H9 (cell line): ENCODE results near the gene HCFC1. TPM values are rescaled to one million over a fixed set of nuclear protein-coding genes. Genes with fewer than 3 reads are reported as not detected.

Experiments
- DNase-seq: peaks from one replicate; pipeline ENCODE4 v3.0.0-alpha.2; 2017
- H2AFZ ChIP-seq: one replicate; pipeline ENCODE4 v1.6.1; 2013; ENCODE audit warnings: mild to moderate bottlenecking, low read length, control low read depth, moderate library complexity
- H2AK5ac ChIP-seq: 2 replicates; pipeline ENCODE4 v1.6.1; 2013; ENCODE audit warnings: low read length, control low read depth, mixed read lengths; ENCODE audit not compliant: insufficient read length
- H2BK120ac ChIP-seq: one replicate; pipeline ENCODE4 v1.6.1; 2013; ENCODE audit warnings: low read depth, mild to moderate bottlenecking, low read length, control low read depth, inconsistent platforms; ENCODE audit not compliant: poor library complexity, severe bottlenecking
- H2BK12ac ChIP-seq: 2 replicates; pipeline ENCODE4 v1.6.1; 2013; ENCODE audit warnings: low read length, control low read depth, mixed read lengths, low read depth; ENCODE audit not compliant: insufficient read length
- H2BK15ac ChIP-seq: 2 replicates; pipeline ENCODE4 v1.6.1; 2013; ENCODE audit warnings: low read depth, low read length, control low read depth
- H2BK20ac ChIP-seq: one replicate; pipeline ENCODE4 v1.6.1; 2013; ENCODE audit warnings: low read depth, mild to moderate bottlenecking, low read length, control low read depth, inconsistent platforms; ENCODE audit not compliant: poor library complexity, severe bottlenecking
- H2BK5ac ChIP-seq: 2 replicates; pipeline ENCODE4 v1.6.1; 2013; ENCODE audit warnings: low read length, control low read depth, mixed read lengths; ENCODE audit not compliant: insufficient read length
- H3K14ac ChIP-seq: 2 replicates; pipeline ENCODE4 v1.6.1; 2013; ENCODE audit warnings: low read length, control low read depth; ENCODE audit not compliant: insufficient read depth
- H3K18ac ChIP-seq: 2 replicates; pipeline ENCODE4 v1.6.1; 2013; ENCODE audit warnings: low read depth, mild to moderate bottlenecking, mixed read lengths, low read length, control low read depth; ENCODE audit not compliant: insufficient read length
- H3K23ac ChIP-seq: 2 replicates; pipeline ENCODE4 v1.6.1; 2013; ENCODE audit warnings: low read length, control low read depth, mixed read lengths, low read depth; ENCODE audit not compliant: insufficient read length
- H3K23me2 ChIP-seq: 2 replicates; pipeline ENCODE4 v1.6.1; 2013; ENCODE audit warnings: low read depth, mild to moderate bottlenecking, mixed read lengths, low read length, control low read depth; ENCODE audit not compliant: insufficient read length, poor library complexity, severe bottlenecking
- H3K27ac ChIP-seq: 2 replicates; pipeline ENCODE4 v1.5.1; 2013; ENCODE audit warnings: low read length, control low read depth, mixed read lengths, low read depth; ENCODE audit not compliant: insufficient read length
- H3K27me3 ChIP-seq: 2 replicates; pipeline ENCODE4 v1.6.1; 2013; ENCODE audit warnings: low read length, control low read depth, inconsistent platforms; ENCODE audit not compliant: insufficient read depth
- H3K4ac ChIP-seq: 2 replicates; pipeline ENCODE4 v1.6.1; 2013; ENCODE audit warnings: low read depth, mild to moderate bottlenecking, control low read depth, inconsistent platforms, low read length, moderate library complexity
- H3K4me1 ChIP-seq: 2 replicates; pipeline ENCODE4 v1.6.1; 2013; ENCODE audit warnings: low read length, control low read depth, inconsistent platforms; ENCODE audit not compliant: insufficient read depth
- H3K4me2 ChIP-seq: 2 replicates; pipeline ENCODE4 v1.6.1; 2013; ENCODE audit warnings: low read length, control low read depth, mixed read lengths; ENCODE audit not compliant: insufficient read length, insufficient read depth
- H3K56ac ChIP-seq: 2 replicates; pipeline ENCODE4 v1.6.1; 2013; ENCODE audit warnings: low read depth, mild to moderate bottlenecking, mixed read lengths, low read length, control low read depth; ENCODE audit not compliant: insufficient read length
- H3K79me1 ChIP-seq: 2 replicates; pipeline ENCODE4 v1.6.1; 2013; ENCODE audit warnings: low read depth, mild to moderate bottlenecking, moderate library complexity, low read length, control low read depth, inconsistent platforms; ENCODE audit not compliant: insufficient read depth, poor library complexity, severe bottlenecking
- H3K79me2 ChIP-seq: 2 replicates; pipeline ENCODE4 v1.6.1; 2013; ENCODE audit warnings: low read length, control low read depth, inconsistent platforms; ENCODE audit not compliant: insufficient read depth
- H3K9ac ChIP-seq: 2 replicates; pipeline ENCODE4 v1.6.1; 2013; ENCODE audit warnings: low read length, control low read depth, mixed read lengths; ENCODE audit not compliant: insufficient read length; ENCODE audit errors: extremely low read depth
- H3K9me3 ChIP-seq: one replicate; pipeline ENCODE4 v1.6.1; 2013; ENCODE audit warnings: low read depth, low read length, inconsistent platforms; ENCODE audit not compliant: control insufficient read depth
- H3T11ph ChIP-seq: one replicate; pipeline ENCODE4 v1.6.1; 2013; ENCODE audit warnings: mild to moderate bottlenecking, low read length, control low read depth, inconsistent platforms
- H4K20me1 ChIP-seq: one replicate; pipeline ENCODE4 v1.6.1; 2013; ENCODE audit not compliant: control insufficient read depth, insufficient read length, insufficient read depth
- H4K5ac ChIP-seq: 2 replicates; pipeline ENCODE4 v1.6.1; 2013; ENCODE audit warnings: low read depth, mild to moderate bottlenecking, mixed read lengths, low read length, control low read depth; ENCODE audit not compliant: insufficient read length
- H4K8ac ChIP-seq: replicated peaks from 2 replicates; pipeline ENCODE4 v1.6.1; 2013; ENCODE audit warnings: low read length, control low read depth, mixed read lengths, low read depth; ENCODE audit not compliant: insufficient read length
- H4K91ac ChIP-seq: 2 replicates; pipeline ENCODE4 v1.6.1; 2013; ENCODE audit warnings: low read depth, mild to moderate bottlenecking, moderate library complexity, mixed read lengths, low read length, control low read depth; ENCODE audit not compliant: insufficient read length
- H3K27ac Mint-ChIP-seq, 3 experiments: 2 replicates in 2 of 3; 3 replicates in 1 of 3; pipeline ENCODE4 v1.8.0; 2020 to 2021; ENCODE audit warnings: mixed read lengths in 3 of 3, mild to moderate bottlenecking in 1 of 3, moderate library complexity in 1 of 3
- H3K27me3 Mint-ChIP-seq: 2 replicates; pipeline ENCODE4 v1.8.0; 2021; ENCODE audit warnings: low read depth, mild to moderate bottlenecking, moderate library complexity, mixed read lengths
- H3K36me3 Mint-ChIP-seq, 3 experiments: 2 replicates in 2 of 3; 3 replicates in 1 of 3; pipeline ENCODE4 v1.8.0; 2020 to 2021; ENCODE audit warnings: low read depth in 3 of 3, mixed read lengths in 3 of 3; ENCODE audit not compliant: insufficient read depth in 1 of 3
- H3K4me1 Mint-ChIP-seq, 2 experiments: 2 replicates each; pipeline ENCODE4 v1.8.0; 2020; ENCODE audit warnings: mixed read lengths in 2 of 2
- H3K4me3 Mint-ChIP-seq, 2 experiments: 2 replicates in 1 of 2; 3 replicates in 1 of 2; pipeline ENCODE4 v1.8.0; 2020 to 2021; ENCODE audit warnings: mild to moderate bottlenecking in 2 of 2, mixed read lengths in 2 of 2, moderate library complexity in 1 of 2
- H3K9me3 Mint-ChIP-seq, 2 experiments: 2 replicates in 1 of 2; 3 replicates in 1 of 2; pipeline ENCODE4 v1.8.0; 2020; ENCODE audit warnings: mild to moderate bottlenecking in 2 of 2, mixed read lengths in 2 of 2, moderate library complexity in 1 of 2
- CTCF ChIP-seq: fragments of 200-600 bp; sonication (generic); conservative IDR thresholded peaks from 3 replicates; pipeline ENCODE4 v1.8.0; 2021; ENCODE audit warnings: antibody characterized with exemption, mild to moderate bottlenecking
- WGBS: extraction: QIAGEN DNeasy Blood & Tissue Kit; methylation state at CpG from one replicate; pipeline ENCODE4 v1.1.7; 2013; ENCODE audit warnings: missing lambda C conversion rate, low lambda C conversion rate, mixed read lengths; ENCODE audit not compliant: insufficient read length; ENCODE audit errors: extremely low coverage; 5-methylcytosine and 5-hydroxymethylcytosine counted together
- total RNA-seq: library from RNA; stranded (reverse); gene quantifications from 2 replicates; pipeline ENCODE4 v1.2.1, GENCODE V29; 2021

The HCFC1 gene
- total RNA-seq, 1 experiment from 2014 or later: 144 TPM

- TF ChIP-seq CTCF: no peak
- no peak overlapping the region for H2BK20ac ChIP-seq
- H3K9me3 ChIP-seq: peaks cover 4% of the 10 kb centered on the region
- peaks cover 51 to 57% of the 10 kb centered on the region in 2 experiments for H3K9me3 Mint-ChIP-seq
- H3T11ph ChIP-seq: no peak overlapping the region
- H3K23ac ChIP-seq: no peak overlapping the region
- H3K4me3 Mint-ChIP-seq: no peak overlapping the region
- DNase-seq: no peak
- H2BK12ac ChIP-seq: no peak overlapping the region
- no peaks in the 10 kb centered on the region for H3K27me3 ChIP-seq
- H3K23me2 ChIP-seq: peaks cover 7% of the 10 kb centered on the region
- H4K20me1 ChIP-seq: no peaks in the 10 kb centered on the region
- no peaks in the 10 kb centered on the region for H3K79me1 ChIP-seq
- H3K18ac ChIP-seq: no peak overlapping the region
- peaks cover 12 to 28% of the 10 kb centered on the region in 2 experiments; a peak in 3 of 4 replicates for H3K4me1 Mint-ChIP-seq
- no CpG with 5 or more reads among the region's 10 CpGs for WGBS
- no peak overlapping the region for H2BK15ac ChIP-seq
- no peak overlapping the region for H3K56ac ChIP-seq
- no peak overlapping the region for H3K27ac Mint-ChIP-seq
- H3K36me3 Mint-ChIP-seq: peaks cover 8 to 20% (median 10%) of the 10 kb centered on the region in 3 experiments; a peak in 6 of 7 replicates
- H2AK5ac ChIP-seq: no peak overlapping the region
- no peaks in the 10 kb centered on the region for H3K27me3 Mint-ChIP-seq
- H3K27ac ChIP-seq: no peak overlapping the region
- H2BK120ac ChIP-seq: no peak overlapping the region
- no peaks in the 10 kb centered on the region; the same call in 1 of the 2 replicates for H3K79me2 ChIP-seq
- no peak overlapping the region for H3K14ac ChIP-seq
- H2BK5ac ChIP-seq: no peak overlapping the region
- H3K4me1 ChIP-seq: no peaks in the 10 kb centered on the region
- H3K9ac ChIP-seq: no peak overlapping the region
- H4K91ac ChIP-seq: no peak overlapping the region
- H3K4me2 ChIP-seq: no peak overlapping the region
- H3K4ac ChIP-seq: no peak overlapping the region
- H4K5ac ChIP-seq: no peak overlapping the region
- H2AFZ ChIP-seq: no peak overlapping the region
- no peak overlapping the region for H4K8ac ChIP-seq
Measured at GRCh38 chrX:153938226-153938786, 33.3 kb downstream of the HCFC1 start.
